ENCODE results near the gene PLOD2. TPM values are rescaled to one million over a fixed set of nuclear protein-coding genes. Genes with fewer than 3 reads are reported as not detected.

Gene PLOD2
- total and polyA plus RNA-seq, 3 experiments from 2014 or later: 0.18 to 0.35 TPM; not detected in 1

GRCh38 chr3:146044046-146044445 lies 116.9 kb downstream of the PLOD2 start:
- Histone ChIP-seq H3K9me3 (ENCODE audit: low read length) (no peaks in the 10 kb centered on the region), H3K27me3 (ENCODE audit: insufficient read depth, low read length, poor library complexity, severe bottlenecking) (no peaks in the 10 kb centered on the region), H3K4me1 (ENCODE audit: insufficient read depth, low read length) (no peaks in the 10 kb centered on the region), H3K36me3 (ENCODE audit: insufficient read depth, low read length) (no peaks in the 10 kb centered on the region), H3K4me3 (ENCODE audit: low read length) (no peak overlapping the region), H3K27ac (ENCODE audit: low read depth, low read length) (no peak overlapping the region)
- no peak for DNase-seq
- H3K9me3 Mint-ChIP-seq: peaks cover 0 to 3% (median 0%) of the 10 kb centered on the region in 5 donors
- H3K4me1 Mint-ChIP-seq: no peaks in the 10 kb centered on the region
- H3K27me3 Mint-ChIP-seq: no peaks in the 10 kb centered on the region
- no peak overlapping the region for H3K4me3 Mint-ChIP-seq
- no peaks in the 10 kb centered on the region for H3K36me3 Mint-ChIP-seq
- no peak overlapping the region for H3K27ac Mint-ChIP-seq
- ChIA-PET CTCF (no interaction called here), POLR2A (no interaction called here)

GRCh38 chr3:146040630-146041029 lies 120.4 kb downstream of the PLOD2 start:
- DNase-seq: no peak
- no peaks in the 10 kb centered on the region for H3K27me3 Mint-ChIP-seq
- H3K4me1 Mint-ChIP-seq: no peaks in the 10 kb centered on the region
- Histone ChIP-seq H3K4me1 (ENCODE audit: insufficient read depth, low read length) (no peaks in the 10 kb centered on the region), H3K9me3 (ENCODE audit: low read length) (no peaks in the 10 kb centered on the region), H3K4me3 (ENCODE audit: low read length) (no peak overlapping the region), H3K36me3 (ENCODE audit: insufficient read depth, low read length) (no peaks in the 10 kb centered on the region), H3K27me3 (ENCODE audit: insufficient read depth, low read length, poor library complexity, severe bottlenecking) (no peaks in the 10 kb centered on the region), H3K27ac (ENCODE audit: low read depth, low read length) (no peak overlapping the region)
- peaks cover 0 to 3% (median 0%) of the 10 kb centered on the region in 5 donors for H3K9me3 Mint-ChIP-seq
- no peaks in the 10 kb centered on the region for H3K36me3 Mint-ChIP-seq
- ChIA-PET POLR2A (no interaction called here), CTCF (no interaction called here)
- no peak overlapping the region for H3K4me3 Mint-ChIP-seq
- H3K27ac Mint-ChIP-seq: no peak overlapping the region

GRCh38 chr3:146037697-146038096 lies 123.3 kb downstream of the PLOD2 start:
- no peak for DNase-seq
- H3K36me3 Mint-ChIP-seq: no peaks in the 10 kb centered on the region
- ChIA-PET POLR2A (no interaction called here), CTCF (no interaction called here)
- no peaks in the 10 kb centered on the region for H3K4me1 Mint-ChIP-seq
- H3K4me1 ChIP-seq (ENCODE audit: insufficient read depth, low read length): no peaks in the 10 kb centered on the region
- H3K27ac Mint-ChIP-seq: no peak overlapping the region
- H3K4me3 Mint-ChIP-seq: no peak overlapping the region
- H3K9me3 Mint-ChIP-seq: peaks cover 0 to 3% (median 0%) of the 10 kb centered on the region in 5 donors
- H3K36me3 ChIP-seq (ENCODE audit: insufficient read depth, low read length): no peaks in the 10 kb centered on the region
- H3K27me3 Mint-ChIP-seq: no peaks in the 10 kb centered on the region
- H3K4me3 ChIP-seq (ENCODE audit: low read length): no peak overlapping the region
- no peaks in the 10 kb centered on the region for H3K27me3 ChIP-seq (ENCODE audit: insufficient read depth, low read length, poor library complexity, severe bottlenecking)
- no peaks in the 10 kb centered on the region for H3K9me3 ChIP-seq (ENCODE audit: low read length)
- H3K27ac ChIP-seq (ENCODE audit: low read depth, low read length): no peak overlapping the region

- CTCF ChIA-PET: no interaction called here
- Histone ChIP-seq H3K4me3 (ENCODE audit: low read length) (no peak overlapping the region), H3K27me3 (ENCODE audit: insufficient read depth, low read length, poor library complexity, severe bottlenecking) (no peaks in the 10 kb centered on the region), H3K27ac (ENCODE audit: low read depth, low read length) (no peak overlapping the region), H3K9me3 (ENCODE audit: low read length) (no peaks in the 10 kb centered on the region), H3K4me1 (ENCODE audit: insufficient read depth, low read length) (no peaks in the 10 kb centered on the region), H3K36me3 (ENCODE audit: insufficient read depth, low read length) (no peaks in the 10 kb centered on the region)
- no peak for DNase-seq
- POLR2A ChIA-PET: no interaction called here
- Mint-ChIP-seq H3K9me3 (peaks cover 0 to 5% (median 4%) of the 10 kb centered on the region in 5 donors), H3K36me3 (no peaks in the 10 kb centered on the region), H3K27me3 (no peaks in the 10 kb centered on the region), H3K27ac (no peak overlapping the region), H3K4me3 (no peak overlapping the region), H3K4me1 (no peaks in the 10 kb centered on the region)
Observed at GRCh38 chr3:146036281-146036680, 124.7 kb downstream of the PLOD2 start.

- no peaks in the 10 kb centered on the region for H3K36me3 Mint-ChIP-seq
- no peak overlapping the region for H3K4me3 ChIP-seq (ENCODE audit: low read length)
- H3K27ac Mint-ChIP-seq: no peak overlapping the region
- POLR2A ChIA-PET: no interaction called here
- no peaks in the 10 kb centered on the region for H3K27me3 Mint-ChIP-seq
- no peak overlapping the region for H3K27ac ChIP-seq (ENCODE audit: low read depth, low read length)
- CTCF ChIA-PET: no interaction called here
- H3K9me3 Mint-ChIP-seq: peaks cover 3 to 7% (median 4%) of the 10 kb centered on the region in 5 donors
- H3K36me3 ChIP-seq (ENCODE audit: insufficient read depth, low read length): no peaks in the 10 kb centered on the region
- DNase-seq: no peak
- H3K4me1 Mint-ChIP-seq: no peaks in the 10 kb centered on the region
- H3K27me3 ChIP-seq (ENCODE audit: insufficient read depth, low read length, poor library complexity, severe bottlenecking): no peaks in the 10 kb centered on the region
- H3K9me3 ChIP-seq (ENCODE audit: low read length): no peaks in the 10 kb centered on the region
- no peaks in the 10 kb centered on the region for H3K4me1 ChIP-seq (ENCODE audit: insufficient read depth, low read length)
- no peak overlapping the region for H3K4me3 Mint-ChIP-seq
Observed at GRCh38 chr3:146035366-146035765, 125.6 kb downstream of the PLOD2 start.

- H3K27ac Mint-ChIP-seq: no peak overlapping the region
- no peaks in the 10 kb centered on the region for H3K36me3 Mint-ChIP-seq
- H3K4me1 Mint-ChIP-seq: no peaks in the 10 kb centered on the region
- no peak for DNase-seq
- H3K27me3 Mint-ChIP-seq: no peaks in the 10 kb centered on the region
- Histone ChIP-seq H3K4me3 (ENCODE audit: low read length) (no peak overlapping the region), H3K4me1 (ENCODE audit: insufficient read depth, low read length) (no peaks in the 10 kb centered on the region), H3K36me3 (ENCODE audit: insufficient read depth, low read length) (no peaks in the 10 kb centered on the region), H3K27ac (ENCODE audit: low read depth, low read length) (no peak overlapping the region), H3K9me3 (ENCODE audit: low read length) (no peaks in the 10 kb centered on the region), H3K27me3 (ENCODE audit: insufficient read depth, low read length, poor library complexity, severe bottlenecking) (no peaks in the 10 kb centered on the region)
- POLR2A ChIA-PET: no interaction called here
- peaks cover 2 to 13% (median 5%) of the 10 kb centered on the region in 5 donors for H3K9me3 Mint-ChIP-seq
- no peak overlapping the region for H3K4me3 Mint-ChIP-seq
- CTCF ChIA-PET: no interaction called here
Observed at GRCh38 chr3:146033950-146034349, 127.0 kb downstream of the PLOD2 start.

GRCh38 chr3:146026547-146026946 lies 134.4 kb downstream of the PLOD2 start:
- ChIA-PET POLR2A (no interaction called here), CTCF (no interaction called here)
- Mint-ChIP-seq H3K4me3 (no peak overlapping the region), H3K27ac (no peak overlapping the region), H3K4me1 (no peaks in the 10 kb centered on the region), H3K27me3 (peaks cover 0 to 1% of the 10 kb centered on the region in 2 donors), H3K36me3 (no peaks in the 10 kb centered on the region), H3K9me3 (peaks cover 2 to 12% (median 11%) of the 10 kb centered on the region in 5 donors)
- no peaks in the 10 kb centered on the region for H3K9me3 ChIP-seq (ENCODE audit: low read length)
- H3K36me3 ChIP-seq (ENCODE audit: insufficient read depth, low read length): no peaks in the 10 kb centered on the region
- H3K27ac ChIP-seq (ENCODE audit: low read depth, low read length): no peak overlapping the region
- no peak overlapping the region for H3K4me3 ChIP-seq (ENCODE audit: low read length)
- no peaks in the 10 kb centered on the region for H3K4me1 ChIP-seq (ENCODE audit: insufficient read depth, low read length)
- no peaks in the 10 kb centered on the region for H3K27me3 ChIP-seq (ENCODE audit: insufficient read depth, low read length, poor library complexity, severe bottlenecking)
- DNase-seq: no peak

GRCh38 chr3:146024260-146024659 lies 136.7 kb downstream of the PLOD2 start:
- Histone ChIP-seq H3K9me3 (ENCODE audit: low read length) (no peaks in the 10 kb centered on the region), H3K4me3 (ENCODE audit: low read length) (no peak overlapping the region), H3K36me3 (ENCODE audit: insufficient read depth, low read length) (no peaks in the 10 kb centered on the region), H3K27me3 (ENCODE audit: insufficient read depth, low read length, poor library complexity, severe bottlenecking) (no peaks in the 10 kb centered on the region), H3K4me1 (ENCODE audit: insufficient read depth, low read length) (no peaks in the 10 kb centered on the region), H3K27ac (ENCODE audit: low read depth, low read length) (no peak overlapping the region)
- POLR2A ChIA-PET: no interaction called here
- CTCF ChIA-PET: no interaction called here
- Mint-ChIP-seq H3K27ac (no peak overlapping the region), H3K4me3 (no peak overlapping the region), H3K36me3 (no peaks in the 10 kb centered on the region), H3K9me3 (peaks cover 0 to 6% (median 5%) of the 10 kb centered on the region in 5 donors), H3K4me1 (no peaks in the 10 kb centered on the region), H3K27me3 (peaks cover 0 to 1% of the 10 kb centered on the region in 2 donors)
- DNase-seq: no peak

- Mint-ChIP-seq H3K9me3 (peaks cover 1 to 12% (median 7%) of the 10 kb centered on the region in 5 donors), H3K27me3 (peaks cover 0 to 1% of the 10 kb centered on the region in 2 donors), H3K4me1 (no peaks in the 10 kb centered on the region), H3K36me3 (no peaks in the 10 kb centered on the region), H3K27ac (no peak overlapping the region), H3K4me3 (no peak overlapping the region)
- Histone ChIP-seq H3K4me1 (ENCODE audit: insufficient read depth, low read length) (no peaks in the 10 kb centered on the region), H3K27me3 (ENCODE audit: insufficient read depth, low read length, poor library complexity, severe bottlenecking) (no peaks in the 10 kb centered on the region), H3K36me3 (ENCODE audit: insufficient read depth, low read length) (no peaks in the 10 kb centered on the region), H3K4me3 (ENCODE audit: low read length) (no peak overlapping the region), H3K9me3 (ENCODE audit: low read length) (no peaks in the 10 kb centered on the region), H3K27ac (ENCODE audit: low read depth, low read length) (no peak overlapping the region)
- CTCF ChIA-PET: no interaction called here
- POLR2A ChIA-PET: no interaction called here
- DNase-seq: no peak
Observed at GRCh38 chr3:146020969-146021368, 140.0 kb downstream of the PLOD2 start.
